Measurements from ENCODE around the gene CAPN13.

DNA sequence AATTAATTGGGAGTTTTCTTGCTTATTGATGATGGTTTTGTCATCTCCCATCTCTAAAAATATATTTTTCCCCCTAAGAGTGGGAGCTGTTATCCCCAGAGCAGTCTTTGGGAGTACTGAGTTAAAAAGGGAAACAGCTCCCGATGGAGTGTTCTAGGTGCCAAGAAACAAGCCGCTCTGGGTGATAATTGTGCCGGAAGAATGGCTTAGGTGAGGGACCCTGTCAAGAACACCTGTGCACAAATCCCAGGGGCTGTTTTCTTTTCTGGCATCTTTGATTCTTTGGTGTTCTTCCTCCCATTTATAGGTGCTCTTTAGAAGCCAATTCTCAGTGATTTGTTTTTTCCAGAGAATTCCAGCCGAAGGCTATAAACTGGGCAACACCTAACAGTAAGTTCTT is 1.4 kb upstream of the CAPN13 start:
- no peak for TF ChIP-seq POLR2A (IDR thresholded peaks at IDR 0.05; ENCODE audit: low read depth, low read length)
- TF ChIP-seq, protein P1, sequence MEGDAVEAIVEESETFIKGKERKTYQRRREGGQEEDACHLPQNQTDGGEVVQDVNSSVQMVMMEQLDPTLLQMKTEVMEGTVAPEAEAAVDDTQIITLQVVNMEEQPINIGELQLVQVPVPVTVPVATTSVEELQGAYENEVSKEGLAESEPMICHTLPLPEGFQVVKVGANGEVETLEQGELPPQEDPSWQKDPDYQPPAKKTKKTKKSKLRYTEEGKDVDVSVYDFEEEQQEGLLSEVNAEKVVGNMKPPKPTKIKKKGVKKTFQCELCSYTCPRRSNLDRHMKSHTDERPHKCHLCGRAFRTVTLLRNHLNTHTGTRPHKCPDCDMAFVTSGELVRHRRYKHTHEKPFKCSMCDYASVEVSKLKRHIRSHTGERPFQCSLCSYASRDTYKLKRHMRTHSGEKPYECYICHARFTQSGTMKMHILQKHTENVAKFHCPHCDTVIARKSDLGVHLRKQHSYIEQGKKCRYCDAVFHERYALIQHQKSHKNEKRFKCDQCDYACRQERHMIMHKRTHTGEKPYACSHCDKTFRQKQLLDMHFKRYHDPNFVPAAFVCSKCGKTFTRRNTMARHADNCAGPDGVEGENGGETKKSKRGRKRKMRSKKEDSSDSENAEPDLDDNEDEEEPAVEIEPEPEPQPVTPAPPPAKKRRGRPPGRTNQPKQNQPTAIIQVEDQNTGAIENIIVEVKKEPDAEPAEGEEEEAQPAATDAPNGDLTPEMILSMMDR (IDR thresholded peaks at IDR 0.05 in 2 of 3, conservative IDR thresholded peaks at IDR 0.05 in 1 of 3; ENCODE audit: control insufficient read depth in 2 of 3, extremely low read depth in 1 of 3, insufficient read depth in 1 of 3, low read depth in 3 of 3, low read length in 3 of 3), result no peak
- no peak for TF ChIP-seq ASH2L (IDR thresholded peaks at IDR 0.05; ENCODE audit: borderline replicate concordance, low read depth)
- no peak for TF ChIP-seq GABPA (IDR thresholded peaks at IDR 0.05; ENCODE audit: low read depth)
- TF ChIP-seq, protein P2, sequence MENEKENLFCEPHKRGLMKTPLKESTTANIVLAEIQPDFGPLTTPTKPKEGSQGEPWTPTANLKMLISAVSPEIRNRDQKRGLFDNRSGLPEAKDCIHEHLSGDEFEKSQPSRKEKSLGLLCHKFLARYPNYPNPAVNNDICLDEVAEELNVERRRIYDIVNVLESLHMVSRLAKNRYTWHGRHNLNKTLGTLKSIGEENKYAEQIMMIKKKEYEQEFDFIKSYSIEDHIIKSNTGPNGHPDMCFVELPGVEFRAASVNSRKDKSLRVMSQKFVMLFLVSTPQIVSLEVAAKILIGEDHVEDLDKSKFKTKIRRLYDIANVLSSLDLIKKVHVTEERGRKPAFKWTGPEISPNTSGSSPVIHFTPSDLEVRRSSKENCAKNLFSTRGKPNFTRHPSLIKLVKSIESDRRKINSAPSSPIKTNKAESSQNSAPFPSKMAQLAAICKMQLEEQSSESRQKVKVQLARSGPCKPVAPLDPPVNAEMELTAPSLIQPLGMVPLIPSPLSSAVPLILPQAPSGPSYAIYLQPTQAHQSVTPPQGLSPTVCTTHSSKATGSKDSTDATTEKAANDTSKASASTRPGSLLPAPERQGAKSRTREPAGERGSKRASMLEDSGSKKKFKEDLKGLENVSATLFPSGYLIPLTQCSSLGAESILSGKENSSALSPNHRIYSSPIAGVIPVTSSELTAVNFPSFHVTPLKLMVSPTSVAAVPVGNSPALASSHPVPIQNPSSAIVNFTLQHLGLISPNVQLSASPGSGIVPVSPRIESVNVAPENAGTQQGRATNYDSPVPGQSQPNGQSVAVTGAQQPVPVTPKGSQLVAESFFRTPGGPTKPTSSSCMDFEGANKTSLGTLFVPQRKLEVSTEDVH (IDR thresholded peaks at IDR 0.05; ENCODE audit: low read depth, partially characterized antibody), result no peak
- TF ChIP-seq FOXM1 (IDR thresholded peaks at IDR 0.05; ENCODE audit: low read depth, low read length), result no peak
- TF ChIP-seq, protein P3, sequence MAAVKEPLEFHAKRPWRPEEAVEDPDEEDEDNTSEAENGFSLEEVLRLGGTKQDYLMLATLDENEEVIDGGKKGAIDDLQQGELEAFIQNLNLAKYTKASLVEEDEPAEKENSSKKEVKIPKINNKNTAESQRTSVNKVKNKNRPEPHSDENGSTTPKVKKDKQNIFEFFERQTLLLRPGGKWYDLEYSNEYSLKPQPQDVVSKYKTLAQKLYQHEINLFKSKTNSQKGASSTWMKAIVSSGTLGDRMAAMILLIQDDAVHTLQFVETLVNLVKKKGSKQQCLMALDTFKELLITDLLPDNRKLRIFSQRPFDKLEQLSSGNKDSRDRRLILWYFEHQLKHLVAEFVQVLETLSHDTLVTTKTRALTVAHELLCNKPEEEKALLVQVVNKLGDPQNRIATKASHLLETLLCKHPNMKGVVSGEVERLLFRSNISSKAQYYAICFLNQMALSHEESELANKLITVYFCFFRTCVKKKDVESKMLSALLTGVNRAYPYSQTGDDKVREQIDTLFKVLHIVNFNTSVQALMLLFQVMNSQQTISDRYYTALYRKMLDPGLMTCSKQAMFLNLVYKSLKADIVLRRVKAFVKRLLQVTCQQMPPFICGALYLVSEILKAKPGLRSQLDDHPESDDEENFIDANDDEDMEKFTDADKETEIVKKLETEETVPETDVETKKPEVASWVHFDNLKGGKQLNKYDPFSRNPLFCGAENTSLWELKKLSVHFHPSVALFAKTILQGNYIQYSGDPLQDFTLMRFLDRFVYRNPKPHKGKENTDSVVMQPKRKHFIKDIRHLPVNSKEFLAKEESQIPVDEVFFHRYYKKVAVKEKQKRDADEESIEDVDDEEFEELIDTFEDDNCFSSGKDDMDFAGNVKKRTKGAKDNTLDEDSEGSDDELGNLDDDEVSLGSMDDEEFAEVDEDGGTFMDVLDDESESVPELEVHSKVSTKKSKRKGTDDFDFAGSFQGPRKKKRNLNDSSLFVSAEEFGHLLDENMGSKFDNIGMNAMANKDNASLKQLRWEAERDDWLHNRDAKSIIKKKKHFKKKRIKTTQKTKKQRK (IDR thresholded peaks at IDR 0.05; ENCODE audit: low read depth, low read length), result no peak
- no peak for TF ChIP-seq MXI1 (IDR thresholded peaks at IDR 0.05; ENCODE audit: low read depth, low read length)

All from GM12878 (cell line).